Vagina (tissue), 2 donors: ENCODE measurements around the gene VANGL2. TPM values are rescaled to one million over a fixed set of nuclear protein-coding genes. Genes with fewer than 3 reads are reported as not detected.

Source experiments
- DNase-seq, 2 donors: peaks; one replicate each; pipeline ENCODE4 v3.0.0-alpha.2; 2017; ENCODE audit errors: extremely low spot score in 2 of 2
- H3K27ac ChIP-seq: fragments of 200-600 bp; sonication (generic); one replicate; pipeline ENCODE4 v1.5.1; 2019
- H3K27me3 ChIP-seq: fragments of 200-600 bp; sonication (generic); one replicate; pipeline ENCODE4 v1.5.1; 2019
- H3K36me3 ChIP-seq, 2 donors: fragments of 200-600 bp; sonication (generic); one replicate each; pipeline ENCODE4 v1.5.1; 2017 to 2019
- H3K4me1 ChIP-seq: fragments of 200-600 bp; sonication (generic); one replicate; pipeline ENCODE4 v1.5.1; 2019
- H3K4me3 ChIP-seq, 2 donors: fragments of 200-600 bp; sonication (generic); 1 replicate in 1 of 2; 2 replicates in 1 of 2; pipeline ENCODE4 v1.5.1; 2016 to 2019
- H3K9me3 ChIP-seq: fragments of 200-600 bp; sonication (generic); one replicate; pipeline ENCODE4 v1.5.1; 2019
- POLR2A ChIP-seq, 2 donors: fragments of 450-650 bp; IDR thresholded peaks; one replicate each; pipeline ENCODE4 v1.6.1; 2017; ENCODE audit warnings: antibody characterized with exemption in 2 of 2, mild to moderate bottlenecking in 2 of 2, moderate library complexity in 2 of 2
- POLR2AphosphoS5 ChIP-seq, 2 donors: sonication (generic); formaldehyde crosslinking; IDR thresholded peaks; one replicate each; pipeline ENCODE4 v1.9.0; 2017; ENCODE audit warnings: antibody characterized with exemption in 2 of 2, mild to moderate bottlenecking in 2 of 2, low read depth in 1 of 2; ENCODE audit not compliant: insufficient read depth in 1 of 2
- intact Hi-C: fragments of 100-400 bp; cut with DNase I; formaldehyde crosslinking; loops from one replicate; pipeline ENCODE4 v1.15.1; 2023
- total RNA-seq: library from RNA; depleted of rRNA; stranded (reverse); fragments of >200 nt; gene quantifications from one replicate; pipeline ENCODE4 v1.2.3, GENCODE V29; 2016
- TF ChIP-seq, protein P1 (sequence below), 3 experiments: fragments of 450-650 bp in 2 of 3; fragments of 200-600 bp in 1 of 3; sonication (generic) in 1 of 3; IDR thresholded peaks; one replicate each; pipeline ENCODE4 v1.5.1; 2017 to 2019; ENCODE audit warnings: antibody characterized with exemption in 3 of 3, mild to moderate bottlenecking in 2 of 3, moderate library complexity in 2 of 3

Gene VANGL2
- total RNA-seq, 1 donor from 2014 or later: 11.0 TPM

DNA sequence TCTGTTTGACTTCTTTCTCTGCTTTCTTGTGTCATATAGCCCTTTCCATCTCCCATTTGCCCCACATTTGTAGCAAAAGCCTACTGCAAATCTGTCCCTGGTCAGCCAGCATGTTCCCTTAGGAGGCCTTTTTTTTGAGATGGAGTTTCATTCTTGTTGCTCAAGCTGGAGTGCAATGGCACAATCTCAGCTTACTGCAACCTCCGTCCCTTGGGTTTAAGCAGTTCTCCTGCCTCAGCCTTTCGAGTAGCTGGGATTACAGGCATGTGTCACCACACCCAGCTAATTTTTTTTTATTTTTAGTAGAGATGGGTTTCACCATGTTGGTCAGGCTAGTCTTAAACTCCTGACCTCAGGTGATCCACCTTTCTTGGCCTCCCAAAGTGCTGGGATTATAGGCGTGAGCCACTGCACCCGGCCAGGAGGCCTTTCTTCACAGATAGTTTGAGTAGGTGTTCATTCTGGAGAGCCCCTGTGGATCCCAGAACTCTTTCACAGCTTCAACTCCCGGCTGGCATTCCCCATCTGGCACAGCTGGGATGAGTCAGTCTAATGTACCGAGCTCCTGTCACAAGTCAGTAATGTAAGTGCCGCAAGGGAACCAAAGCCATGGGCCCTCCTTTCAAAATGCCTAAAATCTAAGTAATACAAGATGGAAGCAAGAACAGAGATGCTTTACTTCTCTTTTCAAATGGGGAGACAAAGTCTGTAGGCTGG is 42.9 kb upstream of the VANGL2 start:
- peak in 1 of 2 donors; percentile 67 for DNase-seq
- TF ChIP-seq POLR2AphosphoS5 (IDR thresholded peaks at IDR 0.05; ENCODE audit: insufficient read depth in 1 of 2, low read depth in 1 of 2): no peak
- TF ChIP-seq, protein P1, sequence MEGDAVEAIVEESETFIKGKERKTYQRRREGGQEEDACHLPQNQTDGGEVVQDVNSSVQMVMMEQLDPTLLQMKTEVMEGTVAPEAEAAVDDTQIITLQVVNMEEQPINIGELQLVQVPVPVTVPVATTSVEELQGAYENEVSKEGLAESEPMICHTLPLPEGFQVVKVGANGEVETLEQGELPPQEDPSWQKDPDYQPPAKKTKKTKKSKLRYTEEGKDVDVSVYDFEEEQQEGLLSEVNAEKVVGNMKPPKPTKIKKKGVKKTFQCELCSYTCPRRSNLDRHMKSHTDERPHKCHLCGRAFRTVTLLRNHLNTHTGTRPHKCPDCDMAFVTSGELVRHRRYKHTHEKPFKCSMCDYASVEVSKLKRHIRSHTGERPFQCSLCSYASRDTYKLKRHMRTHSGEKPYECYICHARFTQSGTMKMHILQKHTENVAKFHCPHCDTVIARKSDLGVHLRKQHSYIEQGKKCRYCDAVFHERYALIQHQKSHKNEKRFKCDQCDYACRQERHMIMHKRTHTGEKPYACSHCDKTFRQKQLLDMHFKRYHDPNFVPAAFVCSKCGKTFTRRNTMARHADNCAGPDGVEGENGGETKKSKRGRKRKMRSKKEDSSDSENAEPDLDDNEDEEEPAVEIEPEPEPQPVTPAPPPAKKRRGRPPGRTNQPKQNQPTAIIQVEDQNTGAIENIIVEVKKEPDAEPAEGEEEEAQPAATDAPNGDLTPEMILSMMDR (IDR thresholded peaks at IDR 0.05): no peak
- TF ChIP-seq POLR2A (IDR thresholded peaks at IDR 0.05): no peak
- H3K9me3 ChIP-seq: no peaks in the 10 kb centered on the region
- no peak overlapping the region for H3K4me3 ChIP-seq
- H3K27me3 ChIP-seq: no peaks in the 10 kb centered on the region
- H3K4me1 ChIP-seq: no peaks in the 10 kb centered on the region
- intact Hi-C loops: loop anchor here (1.0 kb wide), 1 partner anchor 24 kb away; no protein-coding TSS in a partner anchor
- no peak overlapping the region for H3K27ac ChIP-seq
- H3K36me3 ChIP-seq: peaks cover 0 to 61% of the 10 kb centered on the region in 2 donors

DNA sequence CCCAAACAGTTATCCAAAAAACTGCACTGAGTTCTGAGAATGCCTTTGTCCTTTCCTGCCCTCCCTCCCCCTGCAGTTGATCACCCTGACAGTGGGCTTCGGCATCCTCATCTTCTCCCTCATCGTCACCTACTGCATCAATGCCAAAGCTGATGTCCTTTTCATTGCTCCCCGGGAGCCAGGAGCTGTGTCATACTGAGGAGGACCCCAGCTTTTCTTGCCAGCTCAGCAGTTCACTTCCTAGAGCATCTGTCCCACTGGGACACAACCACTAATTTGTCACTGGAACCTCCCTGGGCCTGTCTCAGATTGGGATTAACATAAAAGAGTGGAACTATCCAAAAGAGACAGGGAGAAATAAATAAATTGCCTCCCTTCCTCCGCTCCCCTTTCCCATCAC is 42.3 kb upstream of the VANGL2 start:
- Histone ChIP-seq H3K36me3 (peaks cover 0 to 55% of the 10 kb centered on the region in 2 donors), H3K27me3 (no peaks in the 10 kb centered on the region), H3K4me3 (no peak overlapping the region), H3K27ac (no peak overlapping the region), H3K9me3 (no peaks in the 10 kb centered on the region), H3K4me1 (no peaks in the 10 kb centered on the region)
- intact Hi-C loops: no loop called here
- DNase-seq: no peak
- TF ChIP-seq POLR2A (IDR thresholded peaks at IDR 0.05) (no peak), POLR2AphosphoS5 (IDR thresholded peaks at IDR 0.05; ENCODE audit: insufficient read depth in 1 of 2, low read depth in 1 of 2) (no peak)
- TF ChIP-seq, protein P1 (IDR thresholded peaks at IDR 0.05): no peak

DNA sequence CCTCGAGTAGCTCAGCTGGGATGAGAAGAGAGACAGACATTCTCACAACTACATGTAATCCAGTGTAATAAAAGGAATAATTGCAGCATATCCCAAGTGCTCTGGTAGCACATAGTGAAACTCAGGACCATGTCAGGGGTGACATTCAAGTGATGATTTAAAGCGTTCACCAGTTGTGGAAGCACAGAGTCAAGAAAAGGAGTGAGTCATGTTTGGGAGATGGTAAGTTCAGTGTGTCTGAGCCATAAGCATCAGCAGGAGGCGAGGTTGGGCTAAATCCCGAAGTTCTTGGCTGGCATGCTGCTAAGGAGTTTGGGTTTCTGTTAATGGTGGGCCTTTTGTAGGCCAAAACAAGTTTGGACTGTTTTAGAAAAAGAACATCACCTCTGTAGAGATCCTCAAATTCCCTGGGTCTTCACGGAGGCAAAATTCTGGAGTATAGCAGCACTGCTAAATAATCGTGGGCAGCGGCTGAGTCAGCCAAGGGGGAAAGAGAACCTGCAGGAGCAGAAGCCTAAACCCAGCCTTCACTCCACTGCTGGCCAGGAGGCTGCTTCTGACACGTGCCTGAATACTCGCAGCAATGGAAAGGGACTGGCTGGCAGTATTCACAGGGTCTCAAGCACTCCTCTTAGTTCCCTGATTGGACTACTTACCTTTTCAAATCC is 40.7 kb upstream of the VANGL2 start:
- H3K36me3 ChIP-seq: peaks cover 0 to 39% of the 10 kb centered on the region in 2 donors
- H3K9me3 ChIP-seq: no peaks in the 10 kb centered on the region
- no peaks in the 10 kb centered on the region for H3K27me3 ChIP-seq
- TF ChIP-seq, protein P1 (IDR thresholded peaks at IDR 0.05): no peak
- TF ChIP-seq POLR2AphosphoS5 (IDR thresholded peaks at IDR 0.05; ENCODE audit: insufficient read depth in 1 of 2, low read depth in 1 of 2): no peak
- TF ChIP-seq POLR2A (IDR thresholded peaks at IDR 0.05): no peak
- no peaks in the 10 kb centered on the region for H3K4me1 ChIP-seq
- intact Hi-C loops: no loop called here
- H3K27ac ChIP-seq: no peak overlapping the region
- DNase-seq: peak in 1 of 2 donors; percentile 47
- no peak overlapping the region for H3K4me3 ChIP-seq

DNA sequence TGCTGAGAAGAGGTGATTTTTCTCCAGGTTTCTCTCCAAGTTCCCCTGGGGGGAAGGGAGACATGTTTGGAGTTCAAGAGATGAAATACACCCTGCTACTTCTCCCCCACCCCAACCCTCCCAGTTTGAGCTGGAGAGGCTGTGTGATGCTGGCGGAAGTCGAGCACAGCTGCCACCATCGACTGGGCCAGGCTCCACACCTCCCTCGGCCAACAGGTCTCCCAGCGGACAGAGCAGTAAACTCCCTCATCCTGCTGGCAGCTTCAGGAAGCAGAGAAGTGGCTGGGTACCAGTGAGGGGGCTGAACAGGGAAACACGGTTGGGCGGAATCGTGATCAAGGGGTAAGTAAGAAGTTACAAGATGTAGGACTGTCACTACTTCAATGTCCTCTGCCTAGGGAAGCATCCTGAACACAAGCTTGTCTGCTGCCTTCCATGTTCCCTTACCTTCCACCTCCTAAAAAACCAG is 40.1 kb upstream of the VANGL2 start:
- no peak overlapping the region for H3K27ac ChIP-seq
- peak in 1 of 2 donors; percentile 80 for DNase-seq
- H3K4me1 ChIP-seq: no peaks in the 10 kb centered on the region
- intact Hi-C loops: no loop called here
- no peaks in the 10 kb centered on the region for H3K27me3 ChIP-seq
- TF ChIP-seq POLR2AphosphoS5 (IDR thresholded peaks at IDR 0.05; ENCODE audit: insufficient read depth in 1 of 2, low read depth in 1 of 2): no peak
- TF ChIP-seq, protein P1 (IDR thresholded peaks at IDR 0.05): no peak
- peaks cover 0 to 33% of the 10 kb centered on the region in 2 donors for H3K36me3 ChIP-seq
- no peaks in the 10 kb centered on the region for H3K9me3 ChIP-seq
- no peak overlapping the region for H3K4me3 ChIP-seq

DNA sequence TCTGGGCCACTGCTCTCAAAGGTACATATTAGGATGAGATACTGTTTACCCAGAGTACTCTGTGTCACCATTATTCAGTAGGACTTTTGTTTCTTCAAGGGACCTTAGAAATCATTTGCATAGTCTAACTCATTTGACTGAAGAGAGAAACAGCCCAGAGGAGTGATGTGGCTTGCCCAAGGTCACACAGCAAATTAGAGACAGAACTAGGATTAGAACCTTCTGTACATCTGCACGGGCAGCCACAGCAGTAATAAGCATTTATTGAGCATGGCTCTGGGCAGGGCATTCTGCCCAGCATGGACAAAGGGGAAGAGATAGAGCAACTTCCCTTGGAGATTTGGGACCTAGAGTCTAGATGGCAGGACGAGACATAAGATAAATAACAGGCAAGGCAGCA is 39.2 kb upstream of the VANGL2 start:
- TF ChIP-seq POLR2A (IDR thresholded peaks at IDR 0.05) (no peak), POLR2AphosphoS5 (IDR thresholded peaks at IDR 0.05; ENCODE audit: insufficient read depth in 1 of 2, low read depth in 1 of 2) (no peak)
- TF ChIP-seq, protein P1 (IDR thresholded peaks at IDR 0.05): no peak
- no peak overlapping the region for H3K4me3 ChIP-seq
- H3K27me3 ChIP-seq: no peaks in the 10 kb centered on the region
- H3K9me3 ChIP-seq: no peaks in the 10 kb centered on the region
- intact Hi-C loops: no loop called here
- peaks cover 0 to 24% of the 10 kb centered on the region in 2 donors for H3K36me3 ChIP-seq
- no peak for DNase-seq
- H3K4me1 ChIP-seq: no peaks in the 10 kb centered on the region
- no peak overlapping the region for H3K27ac ChIP-seq
